ENCODE data around the gene RNF112. TPM values are rescaled to one million over a fixed set of nuclear protein-coding genes. Genes with fewer than 3 reads are reported as not detected.

RNF112 gene
- total and polyA plus RNA-seq, 10 donors = 1.3 to 7.6 (median 2.5) TPM

GRCh38 chr17:19442731-19443130 lies 31.7 kb downstream of the RNF112 start:
- no peak overlapping the region for H3K27ac ChIP-seq
- DNase-seq = no peak

GRCh38 chr17:19443148-19443547 lies 32.1 kb downstream of the RNF112 start:
- no peak for DNase-seq
- Histone ChIP-seq H3K9me3 (peaks cover 0 to 30% (median 21%) of the 10 kb centered on the region in 8 donors), H3K4me3 (no peak overlapping the region), H3K27me3 (replicated peaks in 1 of 7) (no peaks in the 10 kb centered on the region), H3K36me3 (no peaks in the 10 kb centered on the region), H3K4me1 (peaks cover 5 to 16% (median 12%) of the 10 kb centered on the region in 6 donors), H3K27ac (no peak overlapping the region)
- TF ChIP-seq POLR2AphosphoS5 (IDR thresholded peaks at IDR 0.05) (no peak), POLR2A (IDR thresholded peaks at IDR 0.05) (no peak), CTCF (IDR thresholded peaks at IDR 0.05 in 8 of 11, conservative IDR thresholded peaks at IDR 0.05 in 3 of 11) (no peak)
- intact Hi-C loops (cut with DNase I; ENCODE audit: low total_unique reads) = no loop called here
- 82 to 100% (median 95%) methylated on average over 1 of the region's 1 CpG for WGBS, 5 donors

More at GRCh38 chr17:19442731-19443130, 31.7 kb downstream of the RNF112 start:
- intact Hi-C loops (cut with DNase I; ENCODE audit: low total_unique reads) = no loop called here
- 78 to 89% (median 84%) methylated on average over 2 of the region's 2 CpGs for WGBS, 5 donors
- H3K4me3 ChIP-seq = no peak overlapping the region
- H3K27me3 ChIP-seq (replicated peaks in 1 of 7) = no peaks in the 10 kb centered on the region
- TF ChIP-seq POLR2A (IDR thresholded peaks at IDR 0.05) (no peak), CTCF (IDR thresholded peaks at IDR 0.05 in 8 of 11, conservative IDR thresholded peaks at IDR 0.05 in 3 of 11) (no peak), POLR2AphosphoS5 (IDR thresholded peaks at IDR 0.05) (no peak)
- H3K36me3 ChIP-seq = no peaks in the 10 kb centered on the region
- peaks cover 4 to 13% (median 11%) of the 10 kb centered on the region in 6 donors for H3K4me1 ChIP-seq
- peaks cover 0 to 30% (median 21%) of the 10 kb centered on the region in 8 donors for H3K9me3 ChIP-seq

GRCh38 chr17:19445105-19445504 lies 34.1 kb downstream of the RNF112 start:
- peaks cover 0 to 30% (median 21%) of the 10 kb centered on the region in 8 donors for H3K9me3 ChIP-seq
- intact Hi-C loops (cut with DNase I; ENCODE audit: low total_unique reads) = no loop called here

More at GRCh38 chr17:19445105-19445504, 34.1 kb downstream of the RNF112 start:
- WGBS, 5 donors = 91 to 98% (median 94%) methylated on average over 2 of the region's 2 CpGs
- no peak for DNase-seq
- H3K27me3 ChIP-seq (replicated peaks in 1 of 7) = no peaks in the 10 kb centered on the region
- no peaks in the 10 kb centered on the region for H3K36me3 ChIP-seq
- no peak overlapping the region for H3K4me3 ChIP-seq
- TF ChIP-seq POLR2A (IDR thresholded peaks at IDR 0.05) (no peak), CTCF (IDR thresholded peaks at IDR 0.05 in 8 of 11, conservative IDR thresholded peaks at IDR 0.05 in 3 of 11) (no peak), POLR2AphosphoS5 (IDR thresholded peaks at IDR 0.05) (no peak)
- peaks cover 5 to 20% (median 15%) of the 10 kb centered on the region in 6 donors for H3K4me1 ChIP-seq
- H3K27ac ChIP-seq = no peak overlapping the region
